ENCODE data around the gene FOXP1.
A peak's percentile ranks its signal among the peaks of the same experiment; 100 is the strongest.

FOXP1 gene

DNA sequence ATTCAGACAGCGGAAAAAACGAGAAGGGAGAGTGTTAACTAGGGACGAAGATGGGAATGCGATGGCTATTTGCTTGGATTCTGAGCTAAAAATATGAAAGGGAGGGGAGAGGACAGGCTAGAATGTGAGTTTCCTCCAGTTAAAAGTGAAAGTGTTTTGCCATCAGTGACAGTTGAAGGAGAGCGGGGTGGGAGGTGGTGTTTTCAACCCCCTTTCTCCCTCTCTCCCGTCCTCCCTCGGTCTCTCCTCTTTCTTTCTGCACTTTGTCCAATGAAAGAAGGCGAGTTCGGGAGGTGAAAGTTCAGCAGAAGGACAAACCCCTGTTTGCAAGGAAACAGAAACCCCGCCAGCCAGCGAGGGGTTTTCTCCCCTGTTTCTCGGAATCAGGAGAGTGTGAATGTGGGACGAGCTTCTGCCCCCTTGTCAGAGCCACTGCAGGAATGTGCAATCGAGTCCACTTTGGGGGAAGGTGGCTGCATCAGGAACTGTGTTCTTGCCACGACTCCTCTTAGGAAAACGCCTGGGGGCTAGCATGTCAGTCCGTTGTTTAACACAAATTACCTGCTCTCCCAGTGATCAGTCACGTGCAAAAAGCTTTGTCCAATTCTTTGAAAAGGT, 975 bp upstream of the FOXP1 start:
- H3K36me3 Mint-ChIP-seq (ENCODE audit: insufficient read depth) = peaks cover 32% of the 10 kb centered on the region
- H3K4me3 Mint-ChIP-seq = peak overlapping the region; percentile 95 to 97
- ATAC-seq (replicated peaks) = no peak
- H3K9me3 Mint-ChIP-seq = no peaks in the 10 kb centered on the region
- DNase-seq = peak; percentile 10 to 25 (median 10)
- peak overlapping the region; percentile 95 for H3K27ac Mint-ChIP-seq
- H3K27me3 Mint-ChIP-seq = peaks cover 7 to 8% of the 10 kb centered on the region in 2 donors
- H3K4me1 Mint-ChIP-seq (ENCODE audit: low read depth in 2 of 2) = peaks cover 25 to 38% of the 10 kb centered on the region in 2 donors

DNA sequence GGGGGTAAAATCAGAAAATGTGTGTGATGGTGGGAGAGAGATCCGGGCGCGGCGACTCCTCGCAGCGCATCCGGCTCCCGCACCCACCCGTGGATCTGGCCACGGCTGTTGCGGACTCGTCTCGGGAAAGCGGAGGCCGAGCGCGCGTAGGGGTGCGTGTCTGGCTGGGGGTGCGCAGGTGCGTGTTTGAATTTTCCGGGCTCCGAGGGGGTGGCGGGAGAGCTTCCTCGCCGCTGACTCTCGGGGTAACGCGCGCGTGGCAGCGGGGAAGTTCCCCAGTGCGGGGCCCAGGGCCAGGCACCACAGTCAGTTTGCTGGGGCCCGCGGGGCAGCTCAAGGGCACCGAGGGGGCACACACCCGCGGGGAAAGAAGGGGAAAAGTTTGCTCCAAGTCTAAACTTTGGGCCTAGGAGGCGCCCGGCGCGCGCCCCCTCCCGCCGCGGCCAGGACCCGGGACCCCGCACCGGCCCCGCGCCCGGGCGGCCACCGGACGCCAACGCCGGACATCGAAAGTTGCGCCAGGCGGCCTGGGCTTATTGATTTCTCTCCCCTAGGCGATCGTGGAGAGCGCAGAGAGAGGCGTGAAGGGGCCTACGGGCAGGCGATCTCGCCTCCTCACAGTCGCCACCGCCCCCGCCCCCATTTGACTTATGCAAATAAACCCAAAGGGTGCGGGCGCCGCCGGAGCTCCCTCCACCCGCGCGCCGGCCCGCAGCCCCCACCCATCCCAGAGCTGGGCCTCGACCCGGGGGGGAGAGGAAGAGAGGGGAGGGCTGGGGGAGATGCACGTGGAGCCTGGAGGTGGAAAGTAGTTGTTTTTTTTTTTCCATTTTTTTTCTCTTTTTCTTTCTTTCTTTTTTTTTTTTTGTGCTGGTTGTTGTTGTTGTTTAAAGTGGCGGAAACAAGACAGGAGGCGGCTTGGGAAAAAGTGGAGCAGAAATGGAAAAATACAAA, 639 bp downstream of the FOXP1 start:
- Mint-ChIP-seq H3K9me3 (no peaks in the 10 kb centered on the region), H3K4me1 (ENCODE audit: low read depth in 2 of 2) (peaks cover 25 to 38% of the 10 kb centered on the region in 2 donors), H3K4me3 (peak overlapping the region; percentile 95 to 97), H3K27ac (peak overlapping the region; percentile 95), H3K36me3 (ENCODE audit: insufficient read depth) (peaks cover 32% of the 10 kb centered on the region), H3K27me3 (peaks cover 7 to 8% of the 10 kb centered on the region in 2 donors)
- ATAC-seq (replicated peaks) (peak; percentile 58), DNase-seq (peak; percentile 38 to 41 (median 40))

DNA sequence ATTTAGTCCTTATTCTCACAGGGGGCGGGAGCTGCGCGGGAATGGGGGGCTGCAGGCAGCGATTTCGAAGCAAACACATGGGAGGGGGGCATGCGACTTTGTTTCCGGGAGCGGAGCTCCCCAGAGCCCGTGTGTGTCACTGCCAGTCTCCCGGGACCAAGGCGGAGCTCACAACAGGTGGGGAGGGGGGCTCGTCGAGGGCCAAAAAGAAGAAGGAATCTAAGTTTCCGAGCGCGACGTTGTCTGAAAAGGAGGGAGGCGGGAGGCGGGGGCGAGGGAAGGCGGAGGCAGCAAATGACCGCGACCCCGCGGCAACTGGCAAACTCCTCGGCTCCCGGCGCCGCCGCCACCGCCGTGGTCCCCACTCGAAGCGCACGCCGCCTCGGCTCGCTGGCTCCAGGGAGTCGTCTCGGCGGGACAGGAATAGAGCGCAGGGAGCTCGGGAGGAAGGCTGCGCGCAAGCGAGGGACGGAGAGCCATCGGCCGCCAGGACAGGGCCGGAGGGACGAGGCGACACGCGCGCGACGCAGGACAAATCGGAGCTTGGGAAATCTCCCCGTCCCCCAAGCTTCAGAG, 1.4 kb downstream of the FOXP1 start:
- Mint-ChIP-seq H3K27ac (peak overlapping the region; percentile 95), H3K27me3 (peaks cover 7 to 8% of the 10 kb centered on the region in 2 donors), H3K4me1 (ENCODE audit: low read depth in 2 of 2) (peaks cover 25 to 38% of the 10 kb centered on the region in 2 donors), H3K4me3 (peak overlapping the region; percentile 95 to 97), H3K36me3 (ENCODE audit: insufficient read depth) (peaks cover 37% of the 10 kb centered on the region), H3K9me3 (no peaks in the 10 kb centered on the region)
- peak; percentile 2 to 8 (median 5) for DNase-seq
- no peak for ATAC-seq (replicated peaks)

DNA sequence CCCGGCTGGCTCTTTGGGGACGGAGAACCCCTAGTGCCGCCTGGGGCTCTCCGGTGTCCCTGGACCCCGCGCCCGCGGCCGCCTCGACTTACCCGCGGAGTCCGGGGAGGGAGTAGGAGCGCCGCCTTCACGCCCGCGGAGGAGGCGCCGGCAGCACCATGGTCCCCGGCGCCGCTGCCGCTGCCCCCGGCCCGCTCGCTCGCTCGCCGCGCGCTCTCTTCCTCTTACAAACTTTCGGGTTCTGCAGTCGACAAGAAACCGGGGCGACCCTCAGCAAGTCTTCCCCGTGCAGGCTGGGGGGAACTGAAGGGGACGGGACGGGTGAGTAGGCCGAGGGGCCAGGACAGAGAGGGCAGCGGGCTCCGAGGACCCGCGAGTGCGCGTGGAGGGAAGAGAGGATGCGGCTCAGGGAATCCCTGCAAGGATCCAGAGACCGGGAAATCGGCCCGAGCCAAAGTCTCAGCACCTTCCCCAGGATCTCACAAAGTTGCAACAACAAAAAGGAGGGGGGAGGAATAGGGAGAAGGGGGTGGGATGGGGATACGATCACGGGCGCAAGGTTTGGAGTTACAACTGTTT, 2.0 kb downstream of the FOXP1 start:
- H3K27me3 Mint-ChIP-seq = peaks cover 7 to 8% of the 10 kb centered on the region in 2 donors
- DNase-seq (peak in 2 of 3 experiments; percentile 15 to 16), ATAC-seq (replicated peaks) (no peak)
- H3K4me1 Mint-ChIP-seq (ENCODE audit: low read depth in 2 of 2) = peaks cover 25 to 38% of the 10 kb centered on the region in 2 donors
- peak overlapping the region; percentile 95 to 97 for H3K4me3 Mint-ChIP-seq
- H3K27ac Mint-ChIP-seq = peak overlapping the region; percentile 95
- peaks cover 38% of the 10 kb centered on the region for H3K36me3 Mint-ChIP-seq (ENCODE audit: insufficient read depth)
- H3K9me3 Mint-ChIP-seq = no peaks in the 10 kb centered on the region

DNA sequence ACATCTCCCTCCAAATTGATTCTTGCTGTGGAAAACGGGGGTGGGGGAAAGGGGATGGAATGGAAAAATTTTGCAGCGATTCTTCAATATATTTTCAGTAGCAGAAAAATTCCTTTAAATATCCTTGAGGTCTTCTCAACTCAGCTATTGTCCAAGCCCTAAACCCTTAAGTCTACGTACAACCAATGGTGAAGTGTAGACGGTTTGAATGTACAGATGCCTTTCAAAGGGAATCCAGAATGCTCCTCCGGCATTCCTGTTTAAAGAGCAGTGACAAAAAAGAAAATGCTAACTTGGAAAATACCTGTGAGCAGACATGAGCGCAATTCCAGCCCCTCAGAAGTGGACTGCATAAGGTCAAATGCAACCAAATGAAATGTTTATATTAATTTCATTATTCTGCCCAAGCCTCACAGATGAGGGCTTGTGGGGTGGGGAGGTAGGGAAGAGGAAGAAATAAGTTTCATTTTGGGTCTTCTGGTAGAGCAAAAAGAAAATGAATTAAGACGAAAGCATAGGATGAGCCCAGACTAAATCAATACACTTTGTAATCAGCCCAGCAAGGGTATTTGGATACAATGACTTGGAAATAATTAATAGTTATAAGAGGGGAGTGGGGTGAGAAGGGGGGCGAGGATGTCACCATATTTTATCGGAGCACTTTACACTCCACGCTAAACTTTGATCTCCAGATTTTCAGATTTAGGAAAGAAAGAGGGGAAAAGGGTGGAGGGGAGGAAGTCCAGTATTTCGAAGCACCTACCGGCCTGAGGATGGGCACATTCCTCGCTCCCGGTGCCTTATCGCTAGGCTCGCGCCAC, 2.7 kb downstream of the FOXP1 start:
- Mint-ChIP-seq H3K27ac (peak overlapping the region; percentile 33 to 95), H3K4me3 (peak overlapping the region; percentile 95 to 97), H3K27me3 (peaks cover 7 to 8% of the 10 kb centered on the region in 2 donors), H3K4me1 (ENCODE audit: low read depth in 2 of 2) (peaks cover 21 to 31% of the 10 kb centered on the region in 2 donors), H3K36me3 (ENCODE audit: insufficient read depth) (peaks cover 38% of the 10 kb centered on the region), H3K9me3 (no peaks in the 10 kb centered on the region)
- DNase-seq (no peak), ATAC-seq (replicated peaks) (no peak)

DNA sequence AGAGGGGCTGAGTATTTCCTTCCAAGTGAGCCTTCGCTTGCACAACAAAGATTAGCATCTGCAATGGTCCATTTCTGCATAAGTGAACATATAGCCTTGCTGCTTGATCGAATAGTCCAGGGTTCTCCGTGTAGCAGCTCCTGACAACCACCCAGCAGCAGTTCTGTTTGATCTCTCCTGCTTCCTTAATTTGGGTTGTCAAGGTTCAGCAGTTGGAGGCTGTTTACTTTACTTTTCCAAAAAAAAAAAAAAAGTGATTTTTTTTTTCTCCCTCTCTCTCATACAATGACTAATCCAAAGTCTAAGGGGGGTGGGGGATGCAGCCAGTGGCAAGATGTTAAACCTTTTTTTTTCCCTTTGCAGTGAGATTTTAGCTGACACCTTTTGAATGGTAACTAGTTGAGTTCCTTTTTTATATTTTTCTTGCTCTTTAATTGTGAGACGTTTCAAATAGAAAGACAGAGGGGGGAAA, 3.6 kb downstream of the FOXP1 start:
- H3K27ac Mint-ChIP-seq = no peak overlapping the region

DNA sequence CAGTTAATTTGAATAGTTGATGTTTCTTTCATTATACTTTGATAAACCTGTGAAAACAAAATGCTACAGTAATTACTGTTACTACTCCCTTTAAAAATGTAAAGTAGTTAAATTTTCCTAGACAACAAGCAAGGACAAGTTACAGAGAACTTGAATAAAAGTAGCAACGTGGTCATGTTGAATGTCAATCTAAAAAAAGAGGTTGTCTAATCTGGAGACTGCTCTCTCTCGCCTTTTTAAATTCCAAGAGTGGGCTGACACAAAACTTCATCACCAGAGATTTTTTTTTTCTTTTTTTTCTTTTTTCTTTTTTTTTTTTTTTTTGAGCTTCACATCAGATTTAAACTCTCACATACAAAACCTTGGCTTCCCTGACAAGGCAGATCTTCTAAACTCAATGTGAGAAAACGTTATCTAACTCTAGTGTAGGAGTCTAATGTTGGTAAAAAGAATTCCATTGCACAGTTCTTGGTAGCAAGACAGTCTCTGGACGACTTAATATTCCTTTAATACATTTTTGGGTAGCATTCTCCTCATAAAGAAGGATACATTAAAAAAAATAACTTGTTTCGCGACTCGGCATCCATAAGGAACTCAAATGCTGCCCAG, 4.1 kb downstream of the FOXP1 start:
- no peak for ATAC-seq (replicated peaks)
- no peak overlapping the region for H3K27ac Mint-ChIP-seq

More for the DNA sequence above, 3.6 kb downstream of the FOXP1 start:
- H3K9me3 Mint-ChIP-seq = no peaks in the 10 kb centered on the region
- ATAC-seq (replicated peaks) (no peak), DNase-seq (no peak)
- peaks cover 7 to 8% of the 10 kb centered on the region in 2 donors for H3K27me3 Mint-ChIP-seq
- H3K36me3 Mint-ChIP-seq (ENCODE audit: insufficient read depth) = peaks cover 40% of the 10 kb centered on the region
- H3K4me1 Mint-ChIP-seq (ENCODE audit: low read depth in 2 of 2) = peaks cover 19 to 22% of the 10 kb centered on the region in 2 donors
- no peak overlapping the region for H3K4me3 Mint-ChIP-seq

DNA sequence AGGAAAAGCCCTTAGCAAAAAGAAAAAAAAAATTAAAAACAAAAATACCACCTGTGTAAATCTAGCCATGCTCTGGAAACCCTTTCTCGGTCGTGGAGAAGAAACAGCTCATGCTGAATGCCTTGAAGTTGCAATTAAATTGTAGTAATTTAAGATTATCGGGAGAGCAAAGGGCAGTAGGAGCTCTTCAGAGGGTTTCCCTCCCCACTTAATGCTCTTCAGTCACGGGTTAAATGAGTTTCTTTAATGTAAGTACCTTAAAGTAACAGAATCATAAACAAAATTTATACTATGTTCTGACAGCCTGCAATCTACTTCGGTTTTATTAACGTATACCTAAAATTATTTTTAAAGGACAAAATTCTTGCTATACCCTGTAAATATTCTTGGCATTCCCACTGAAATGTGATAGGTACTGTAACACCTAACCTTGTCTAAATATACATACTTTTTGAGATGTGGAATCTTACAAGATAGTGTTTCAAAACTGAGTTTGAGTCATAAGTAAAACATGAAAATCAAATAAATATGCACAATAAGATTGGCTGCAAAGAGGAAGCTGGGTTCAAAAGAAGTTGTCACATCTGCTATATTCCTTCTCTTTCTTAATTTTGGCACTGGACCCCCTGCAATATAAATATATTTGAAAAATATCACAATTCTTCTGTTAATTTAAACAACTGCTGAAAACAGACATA, 5.3 kb downstream of the FOXP1 start:
- ATAC-seq (replicated peaks) (no peak), DNase-seq (no peak)
- Mint-ChIP-seq H3K9me3 (no peaks in the 10 kb centered on the region), H3K36me3 (ENCODE audit: insufficient read depth) (peaks cover 28% of the 10 kb centered on the region), H3K4me1 (ENCODE audit: low read depth in 2 of 2) (peaks cover 12 to 13% of the 10 kb centered on the region in 2 donors), H3K27me3 (peaks cover 7 to 8% of the 10 kb centered on the region in 2 donors), H3K4me3 (no peak overlapping the region), H3K27ac (no peak overlapping the region)

More for the DNA sequence above, 4.1 kb downstream of the FOXP1 start:
- H3K9me3 Mint-ChIP-seq = no peaks in the 10 kb centered on the region
- H3K4me3 Mint-ChIP-seq = no peak overlapping the region
- no peak for DNase-seq
- H3K27me3 Mint-ChIP-seq = peaks cover 7 to 8% of the 10 kb centered on the region in 2 donors
- peaks cover 14 to 17% of the 10 kb centered on the region in 2 donors for H3K4me1 Mint-ChIP-seq (ENCODE audit: low read depth in 2 of 2)
- H3K36me3 Mint-ChIP-seq (ENCODE audit: insufficient read depth) = peaks cover 34% of the 10 kb centered on the region

DNA sequence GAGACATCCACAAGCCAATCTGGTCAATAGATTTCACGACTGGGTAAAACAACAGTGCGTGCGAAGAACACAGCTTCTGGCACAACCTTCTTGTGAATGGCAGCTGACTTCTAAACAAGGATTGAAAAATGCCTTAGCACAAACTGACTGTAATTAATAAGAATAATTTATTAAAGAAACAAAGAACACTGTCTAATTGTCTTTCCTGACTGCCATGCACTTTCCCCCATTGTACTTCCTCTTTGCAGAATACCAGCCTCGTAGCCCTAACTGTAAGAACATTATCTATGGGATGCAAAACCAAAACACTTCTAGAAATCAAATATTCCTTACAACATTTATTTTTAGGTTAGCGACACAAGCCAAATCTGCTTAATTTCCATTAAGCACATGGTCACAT, 6.5 kb downstream of the FOXP1 start:
- peaks cover 7 to 8% of the 10 kb centered on the region in 2 donors for H3K27me3 Mint-ChIP-seq
- DNase-seq = no peak
- no peak overlapping the region for H3K27ac Mint-ChIP-seq
- H3K4me3 Mint-ChIP-seq = no peak overlapping the region
- H3K36me3 Mint-ChIP-seq (ENCODE audit: insufficient read depth) = peaks cover 18% of the 10 kb centered on the region
- no peaks in the 10 kb centered on the region for H3K9me3 Mint-ChIP-seq
- no peak for ATAC-seq (replicated peaks)
- H3K4me1 Mint-ChIP-seq (ENCODE audit: low read depth in 2 of 2) = peaks cover 6 to 8% of the 10 kb centered on the region in 2 donors

DNA sequence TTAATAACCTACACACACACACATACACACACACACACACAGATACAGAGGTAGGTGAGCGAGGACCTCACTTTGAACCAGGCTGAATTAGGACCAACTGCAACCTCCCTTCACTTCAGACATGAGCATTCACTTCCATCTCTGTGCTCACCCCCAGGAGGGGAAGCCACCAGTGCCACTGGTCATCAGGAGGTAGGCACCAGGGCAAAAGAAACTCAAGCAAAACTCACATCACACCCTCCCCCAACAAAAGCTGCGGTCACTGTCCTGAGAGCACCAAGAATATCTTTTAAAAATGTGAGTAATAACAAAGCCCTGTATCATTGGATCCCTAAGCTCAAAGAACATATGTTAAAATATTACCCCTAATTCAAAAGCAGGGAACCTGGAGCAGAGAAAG, 8.1 kb downstream of the FOXP1 start:
- Mint-ChIP-seq H3K27me3 (peaks cover under 1 to 3% of the 10 kb centered on the region in 2 donors), H3K27ac (no peak overlapping the region), H3K4me1 (ENCODE audit: low read depth in 2 of 2) (no peaks in the 10 kb centered on the region), H3K9me3 (no peaks in the 10 kb centered on the region), H3K36me3 (ENCODE audit: insufficient read depth) (peaks cover 9% of the 10 kb centered on the region), H3K4me3 (no peak overlapping the region)
- DNase-seq (no peak), ATAC-seq (replicated peaks) (no peak)

DNA sequence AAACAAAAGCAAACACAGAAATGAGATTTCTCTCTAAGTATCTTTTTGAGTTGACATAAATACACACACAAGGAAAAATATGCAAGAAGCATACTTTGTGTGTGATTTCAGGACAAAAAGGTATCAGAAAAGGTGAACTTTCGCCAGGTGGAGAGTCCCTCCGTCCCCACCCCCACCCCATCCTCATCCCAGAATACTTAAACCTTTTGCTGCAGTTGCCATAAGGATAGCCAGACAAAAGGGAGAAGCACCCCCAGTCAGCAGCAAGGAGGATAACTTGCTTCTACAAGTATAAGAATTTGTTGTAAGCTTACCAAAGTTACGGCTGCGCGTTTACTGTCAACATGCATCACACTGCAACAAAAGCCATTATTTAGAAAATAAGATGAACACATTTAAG, 10.3 kb downstream of the FOXP1 start:
- no peaks in the 10 kb centered on the region for H3K27me3 Mint-ChIP-seq
- H3K36me3 Mint-ChIP-seq (ENCODE audit: insufficient read depth) = peaks cover 9% of the 10 kb centered on the region
- no peaks in the 10 kb centered on the region for H3K4me1 Mint-ChIP-seq (ENCODE audit: low read depth in 2 of 2)
- DNase-seq (no peak), ATAC-seq (replicated peaks) (no peak)
- H3K27ac Mint-ChIP-seq = no peak overlapping the region
- H3K9me3 Mint-ChIP-seq = no peaks in the 10 kb centered on the region
- no peak overlapping the region for H3K4me3 Mint-ChIP-seq

DNA sequence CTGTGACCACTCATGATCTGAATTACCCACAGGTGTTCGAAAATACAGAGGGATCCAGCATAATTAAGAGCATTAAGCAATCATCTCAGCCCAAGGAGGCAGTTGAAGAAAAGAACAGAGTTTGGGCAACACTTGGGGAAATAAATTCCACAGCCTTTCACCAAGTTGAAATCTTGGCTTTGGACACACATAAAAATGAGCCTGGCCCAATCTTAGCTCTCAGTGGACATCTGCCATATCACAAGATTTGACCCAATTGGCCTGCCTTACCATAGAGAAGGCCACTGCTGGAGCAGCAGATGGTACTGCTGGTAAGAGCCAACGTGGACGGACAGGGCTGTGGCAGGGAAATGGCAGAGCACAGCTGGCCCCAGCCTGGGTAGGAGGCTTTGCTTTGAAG, 13.0 kb downstream of the FOXP1 start:
- H3K27ac Mint-ChIP-seq = no peak overlapping the region

More for the DNA sequence above, 13.0 kb downstream of the FOXP1 start:
- Mint-ChIP-seq H3K27me3 (no peaks in the 10 kb centered on the region), H3K4me3 (no peak overlapping the region), H3K9me3 (no peaks in the 10 kb centered on the region), H3K4me1 (ENCODE audit: low read depth in 2 of 2) (peaks cover 0 to 3% of the 10 kb centered on the region in 2 donors), H3K36me3 (ENCODE audit: insufficient read depth) (peaks cover 3% of the 10 kb centered on the region)
- ATAC-seq (replicated peaks) (no peak), DNase-seq (no peak)
